HG03196 (cell line): Measurements from ENCODE around the gene HMGA1.

Experiments used
- ATAC-seq: cut with Tn5 transposase; IDR thresholded peaks from one replicate; pipeline ENCODE4 v1.9.1; 2021; ENCODE audit not compliant: unreplicated experiment

The HMGA1 gene

GRCh38 chr6:34223956-34224940, 12.4 kb upstream of the HMGA1 start:
- peak; percentile 82 for ATAC-seq

DNA sequence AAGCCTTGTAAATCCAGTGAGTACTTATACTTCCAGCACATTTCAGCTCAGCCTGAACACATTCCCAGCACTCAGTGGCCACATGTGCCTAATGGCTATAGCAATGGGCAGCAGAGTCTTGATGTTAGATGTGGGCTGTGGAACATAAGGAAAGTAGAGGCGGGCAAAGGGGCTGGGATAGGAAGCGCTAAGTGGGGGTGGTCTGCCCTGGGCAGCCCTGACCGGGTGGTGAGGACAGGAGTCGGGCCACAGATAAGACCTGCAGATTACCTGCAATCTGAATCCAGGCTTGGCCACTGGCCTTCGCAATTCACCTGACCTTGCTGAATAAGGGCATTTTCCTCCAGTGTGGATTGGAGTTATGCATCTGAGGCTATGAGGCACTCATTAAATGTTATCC, 11.1 kb upstream of the HMGA1 start:
- ATAC-seq: no peak

GRCh38 chr6:34226066-34226465, 10.6 kb upstream of the HMGA1 start:
- ATAC-seq: no peak

GRCh38 chr6:34226731-34227586, 9.7 kb upstream of the HMGA1 start:
- no peak for ATAC-seq

DNA sequence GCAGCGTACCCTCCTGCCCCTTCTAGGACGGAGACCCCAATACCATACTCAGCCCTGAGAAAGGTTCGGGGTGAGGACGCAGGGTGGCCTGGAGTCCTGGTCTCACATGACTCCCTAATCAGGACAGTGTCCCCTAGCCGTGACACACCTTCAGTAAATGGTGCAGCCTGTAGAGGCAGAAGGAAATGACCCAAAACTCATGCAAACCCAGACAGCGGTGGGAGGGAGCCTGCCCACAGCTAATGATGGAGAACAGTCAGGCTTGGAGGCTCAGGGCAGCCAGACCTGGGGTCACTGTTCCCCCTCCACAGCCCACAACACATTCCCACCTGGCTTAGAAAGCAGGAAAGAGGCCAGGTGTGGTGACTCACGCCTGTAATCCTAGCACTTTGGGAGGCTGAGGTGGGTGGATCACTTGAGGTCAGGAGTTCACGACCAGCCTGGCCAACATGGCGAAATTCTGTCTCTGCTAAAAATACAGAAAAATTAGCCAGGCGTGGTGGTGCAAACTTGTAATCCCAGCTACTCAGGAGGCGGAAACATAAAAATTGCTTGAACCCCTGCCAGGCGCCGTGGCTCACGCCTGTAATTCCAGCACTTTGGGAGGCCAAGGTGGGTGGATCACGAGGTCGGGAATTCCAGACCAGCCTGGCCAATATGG, 8.8 kb upstream of the HMGA1 start:
- ATAC-seq: no peak

DNA sequence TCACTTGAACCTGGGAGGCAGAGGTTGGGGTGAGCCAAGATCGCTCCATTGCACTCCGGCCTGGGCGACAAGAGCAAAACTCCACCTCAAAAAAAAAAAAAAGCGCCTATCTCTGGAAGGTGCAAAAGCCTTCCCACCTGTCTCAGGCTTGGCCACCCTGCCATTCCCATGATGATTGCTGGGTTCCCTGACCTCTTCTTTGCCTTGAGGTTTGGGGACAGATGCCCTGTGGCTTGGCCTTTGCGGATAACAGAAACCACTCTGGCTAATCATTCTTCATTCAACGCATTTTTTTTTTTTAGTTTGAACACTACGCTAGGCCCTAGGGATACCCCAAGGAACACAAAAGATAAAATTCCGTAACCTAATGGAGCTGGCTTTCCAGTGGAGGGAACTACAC, 6.8 kb upstream of the HMGA1 start:
- no peak for ATAC-seq

GRCh38 chr6:34230653-34231371, 5.9 kb upstream of the HMGA1 start:
- ATAC-seq: no peak

GRCh38 chr6:34231566-34232336, 4.9 kb upstream of the HMGA1 start:
- ATAC-seq: no peak

DNA sequence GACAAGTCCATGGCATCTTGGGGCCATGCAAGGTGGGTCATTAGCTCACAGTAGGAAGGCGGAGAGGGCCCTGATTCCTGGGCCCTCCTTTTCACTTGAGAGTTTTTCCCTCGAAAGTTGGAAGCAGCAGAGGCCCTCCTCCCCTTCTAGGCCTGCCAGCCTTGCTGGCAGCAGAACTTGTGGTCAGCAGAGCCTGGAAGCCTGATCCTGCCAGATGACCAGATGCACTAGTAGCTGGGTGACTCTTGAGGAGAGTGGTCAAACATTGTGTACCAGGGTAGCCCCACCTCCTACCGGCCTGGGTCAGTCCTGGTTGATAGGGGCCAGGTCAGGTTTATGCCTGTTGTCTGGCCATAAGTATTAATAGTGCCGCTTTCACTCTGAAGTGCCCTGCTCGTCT, 3.8 kb upstream of the HMGA1 start:
- no peak for ATAC-seq

DNA sequence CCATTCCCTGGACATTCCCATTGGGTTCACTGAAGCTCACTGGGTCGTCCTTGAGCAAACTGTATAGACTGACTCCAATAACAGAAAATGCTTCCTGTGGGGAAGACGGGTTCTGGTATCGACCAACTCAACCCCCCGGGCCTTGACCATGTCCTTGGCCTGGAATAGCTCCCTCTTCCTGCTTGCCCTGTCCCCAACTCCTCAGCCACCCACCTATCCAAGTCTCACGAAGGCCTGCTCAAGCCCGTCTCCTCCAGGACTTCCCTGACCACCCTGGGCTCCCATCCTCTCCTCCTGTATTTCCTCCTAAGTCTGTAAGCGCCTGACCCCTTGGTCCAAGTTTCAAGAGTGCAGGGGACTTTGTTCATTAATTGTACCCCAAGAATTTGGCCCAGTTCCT, 2.8 kb upstream of the HMGA1 start:
- no peak for ATAC-seq

DNA sequence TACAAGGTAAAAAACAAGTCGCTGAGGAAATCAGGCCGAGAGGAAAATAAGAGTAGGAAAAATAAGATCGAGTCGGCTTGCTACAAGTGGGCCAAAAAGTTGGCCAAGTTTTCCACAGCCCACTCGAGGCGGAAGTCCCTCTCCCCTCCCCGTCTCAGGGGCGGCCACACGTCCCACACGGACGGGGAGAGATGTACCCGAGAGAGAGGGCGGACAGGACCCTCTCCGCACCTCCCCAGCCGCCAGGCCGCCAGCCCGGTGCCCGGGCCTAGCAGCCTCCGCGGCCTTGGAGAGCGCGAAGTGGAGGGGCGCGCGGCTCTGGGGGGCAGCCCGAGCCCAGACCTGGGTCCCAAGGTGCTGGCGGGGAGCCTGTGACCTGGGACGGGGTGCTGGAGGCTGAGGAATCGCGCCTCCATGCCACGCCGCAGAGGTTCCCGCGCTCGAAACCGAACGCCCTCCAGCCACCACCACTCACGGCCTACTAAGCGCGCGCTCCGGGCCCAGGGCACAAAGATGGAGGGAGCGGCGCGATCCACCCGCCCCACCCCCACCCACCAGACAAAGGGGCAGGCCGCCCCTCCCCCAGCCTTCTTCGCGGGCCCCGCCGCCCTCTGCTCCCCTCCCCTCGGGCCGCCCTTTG, 1.9 kb upstream of the HMGA1 start:
- no peak for ATAC-seq

DNA sequence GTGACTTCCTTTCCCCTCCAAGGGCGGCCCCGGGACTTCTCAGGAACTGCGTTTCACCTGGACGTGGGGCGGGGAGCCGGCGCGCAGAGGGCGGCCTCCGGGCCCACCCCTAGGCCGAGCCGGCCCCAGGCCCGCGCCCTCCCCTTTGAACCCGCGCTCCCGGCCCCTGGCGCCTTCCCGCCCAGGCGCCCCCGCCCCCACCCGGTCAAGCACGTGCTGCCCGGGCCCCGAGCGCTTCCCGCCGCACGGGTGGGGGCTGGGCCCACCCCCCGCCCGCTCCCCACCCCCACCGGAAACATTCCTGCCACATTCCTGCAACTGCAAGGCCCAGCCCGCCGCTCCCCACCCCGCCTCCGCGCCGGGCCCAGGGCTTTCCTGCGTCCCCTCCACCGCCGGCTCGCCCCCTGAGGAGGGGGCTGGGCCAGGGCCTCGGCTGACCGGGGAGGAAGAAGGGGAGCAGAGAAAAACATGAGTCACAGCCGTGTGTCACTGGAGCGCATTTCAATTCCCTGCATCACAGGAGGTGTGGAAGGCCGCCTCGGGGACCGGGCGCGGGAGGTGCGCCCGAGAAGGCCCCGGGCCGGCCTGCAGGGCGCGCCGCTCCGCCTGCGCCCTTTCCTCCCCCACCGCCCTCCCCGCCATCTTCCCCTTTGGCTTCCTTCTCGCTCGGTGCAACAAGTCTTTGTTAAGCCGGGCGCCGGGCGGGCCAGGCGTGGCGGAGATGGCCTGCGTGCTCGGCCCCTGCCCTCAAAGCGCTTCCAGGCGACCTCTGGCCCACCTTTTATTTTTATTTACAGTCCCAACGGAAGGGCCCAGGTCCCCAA, 1.2 kb upstream of the HMGA1 start:
- ATAC-seq: no peak

GRCh38 chr6:34236131-34236442, 586 bp upstream of the HMGA1 start:
- ATAC-seq: no peak

GRCh38 chr6:34237316-34237721, 646 bp downstream of the HMGA1 start:
- ATAC-seq: no peak

DNA sequence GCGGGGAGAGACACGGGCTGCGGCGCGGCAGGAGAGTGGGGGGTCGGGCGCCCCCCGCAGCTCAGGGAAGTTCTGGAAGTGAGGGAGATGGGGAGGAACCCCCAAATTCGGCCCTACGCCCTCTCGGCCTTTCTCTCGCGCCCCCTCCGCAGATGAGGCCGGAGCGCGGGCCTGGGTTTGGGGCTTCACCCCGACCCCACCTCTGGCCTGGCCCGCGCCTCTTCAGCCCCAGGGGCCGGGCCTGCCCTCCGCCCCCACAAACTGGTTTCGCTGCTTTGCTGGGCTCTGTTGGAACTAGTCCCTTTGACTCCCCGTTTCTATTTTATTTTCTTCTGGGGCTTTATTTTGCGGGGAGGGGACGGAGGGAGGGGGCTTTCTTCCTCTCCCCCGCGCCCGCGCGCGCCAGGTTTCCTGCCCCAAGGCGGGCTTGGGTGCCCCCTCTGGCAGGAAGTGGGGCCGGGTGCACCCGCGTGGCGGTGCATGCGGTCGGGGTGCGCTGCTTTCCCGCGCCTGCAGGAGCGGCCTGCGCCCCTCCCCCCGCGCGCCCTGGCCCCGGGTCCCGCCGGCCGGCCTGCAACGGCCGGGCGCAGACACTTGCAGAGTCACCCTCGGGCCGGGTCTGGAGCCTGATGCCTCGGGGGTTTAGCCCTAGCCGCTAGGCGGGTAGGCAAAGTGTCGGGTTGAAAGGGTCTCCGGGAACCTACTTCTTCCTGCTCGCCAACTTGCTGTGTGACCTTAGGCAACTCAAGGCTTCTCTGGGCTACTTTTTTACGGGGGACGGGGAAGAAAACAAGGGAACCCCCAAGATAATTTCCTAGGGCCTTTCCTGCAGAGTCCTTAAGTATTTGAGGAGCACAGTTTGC, 1.3 kb downstream of the HMGA1 start:
- no peak for ATAC-seq

- no peak for ATAC-seq
These were observed 2.2 kb downstream of the HMGA1 start for GRCh38 chr6:34238585-34239499.

- ATAC-seq: no peak
These were observed 2.8 kb downstream of the HMGA1 start for GRCh38 chr6:34239500-34239825.
